ENCODE measurements around the gene PTPRH. TPM values are rescaled to one million over a fixed set of nuclear protein-coding genes. Genes with fewer than 3 reads are reported as not detected.
A peak's percentile ranks its signal among the peaks of the same experiment; 100 is the strongest.

PTPRH gene, protein sequence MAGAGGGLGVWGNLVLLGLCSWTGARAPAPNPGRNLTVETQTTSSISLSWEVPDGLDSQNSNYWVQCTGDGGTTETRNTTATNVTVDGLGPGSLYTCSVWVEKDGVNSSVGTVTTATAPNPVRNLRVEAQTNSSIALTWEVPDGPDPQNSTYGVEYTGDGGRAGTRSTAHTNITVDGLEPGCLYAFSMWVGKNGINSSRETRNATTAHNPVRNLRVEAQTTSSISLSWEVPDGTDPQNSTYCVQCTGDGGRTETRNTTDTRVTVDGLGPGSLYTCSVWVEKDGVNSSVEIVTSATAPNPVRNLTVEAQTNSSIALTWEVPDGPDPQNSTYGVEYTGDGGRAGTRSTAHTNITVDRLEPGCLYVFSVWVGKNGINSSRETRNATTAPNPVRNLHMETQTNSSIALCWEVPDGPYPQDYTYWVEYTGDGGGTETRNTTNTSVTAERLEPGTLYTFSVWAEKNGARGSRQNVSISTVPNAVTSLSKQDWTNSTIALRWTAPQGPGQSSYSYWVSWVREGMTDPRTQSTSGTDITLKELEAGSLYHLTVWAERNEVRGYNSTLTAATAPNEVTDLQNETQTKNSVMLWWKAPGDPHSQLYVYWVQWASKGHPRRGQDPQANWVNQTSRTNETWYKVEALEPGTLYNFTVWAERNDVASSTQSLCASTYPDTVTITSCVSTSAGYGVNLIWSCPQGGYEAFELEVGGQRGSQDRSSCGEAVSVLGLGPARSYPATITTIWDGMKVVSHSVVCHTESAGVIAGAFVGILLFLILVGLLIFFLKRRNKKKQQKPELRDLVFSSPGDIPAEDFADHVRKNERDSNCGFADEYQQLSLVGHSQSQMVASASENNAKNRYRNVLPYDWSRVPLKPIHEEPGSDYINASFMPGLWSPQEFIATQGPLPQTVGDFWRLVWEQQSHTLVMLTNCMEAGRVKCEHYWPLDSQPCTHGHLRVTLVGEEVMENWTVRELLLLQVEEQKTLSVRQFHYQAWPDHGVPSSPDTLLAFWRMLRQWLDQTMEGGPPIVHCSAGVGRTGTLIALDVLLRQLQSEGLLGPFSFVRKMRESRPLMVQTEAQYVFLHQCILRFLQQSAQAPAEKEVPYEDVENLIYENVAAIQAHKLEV
- total RNA-seq: 1 to 10 TPM in 1 of 4 donors, under 1 TPM in 3; 0.22 to 1.3 (median 0.52) TPM

DNA sequence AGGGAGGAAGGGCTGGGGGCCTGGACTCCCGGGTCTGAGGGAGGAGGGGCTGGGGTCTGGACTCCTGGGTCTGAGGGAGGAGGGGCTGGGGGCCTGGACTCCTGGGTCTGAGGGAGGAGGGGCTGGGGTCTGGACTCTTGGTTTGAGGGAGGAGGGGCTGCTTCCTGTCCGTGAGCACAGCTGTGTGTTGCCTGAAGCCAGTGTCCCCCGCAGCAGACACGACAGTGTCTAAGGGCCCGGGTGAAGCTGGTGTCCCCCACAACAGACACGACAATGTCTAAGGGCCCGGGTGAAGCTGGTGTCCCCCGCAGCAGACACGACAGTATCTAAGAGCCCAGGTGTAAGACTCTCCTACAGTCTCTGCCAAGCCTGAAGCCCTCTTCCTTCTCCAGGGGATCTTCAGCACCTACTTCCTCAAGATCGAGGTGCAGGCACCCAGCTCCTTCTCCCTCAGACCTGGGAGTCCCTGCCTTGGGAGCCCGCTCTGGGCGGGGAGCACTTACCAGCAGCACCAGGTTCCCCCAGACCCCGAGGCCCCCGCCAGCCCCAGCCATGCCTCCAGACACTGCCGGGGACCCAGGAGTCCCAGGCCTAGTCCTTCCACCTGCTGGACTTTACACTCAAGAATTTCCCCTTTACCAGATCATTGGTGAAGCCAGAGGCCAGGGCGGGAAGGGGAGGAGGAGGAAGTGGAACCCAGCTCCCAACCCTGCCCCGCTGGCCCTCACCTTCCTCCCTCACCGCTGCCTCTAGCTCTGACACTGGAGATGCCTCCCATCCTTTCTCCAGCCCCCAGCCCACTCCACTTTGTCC, at the start of gene PTPRH:
TSS of gene PTPRH (minus strand) at position 622 of the 813 bp plus-strand sequence. CDS start at position 554, 68 bp downstream.
- TF ChIP-seq POLR2A (IDR thresholded peaks at IDR 0.05): no peak
- TF ChIP-seq, protein P1, sequence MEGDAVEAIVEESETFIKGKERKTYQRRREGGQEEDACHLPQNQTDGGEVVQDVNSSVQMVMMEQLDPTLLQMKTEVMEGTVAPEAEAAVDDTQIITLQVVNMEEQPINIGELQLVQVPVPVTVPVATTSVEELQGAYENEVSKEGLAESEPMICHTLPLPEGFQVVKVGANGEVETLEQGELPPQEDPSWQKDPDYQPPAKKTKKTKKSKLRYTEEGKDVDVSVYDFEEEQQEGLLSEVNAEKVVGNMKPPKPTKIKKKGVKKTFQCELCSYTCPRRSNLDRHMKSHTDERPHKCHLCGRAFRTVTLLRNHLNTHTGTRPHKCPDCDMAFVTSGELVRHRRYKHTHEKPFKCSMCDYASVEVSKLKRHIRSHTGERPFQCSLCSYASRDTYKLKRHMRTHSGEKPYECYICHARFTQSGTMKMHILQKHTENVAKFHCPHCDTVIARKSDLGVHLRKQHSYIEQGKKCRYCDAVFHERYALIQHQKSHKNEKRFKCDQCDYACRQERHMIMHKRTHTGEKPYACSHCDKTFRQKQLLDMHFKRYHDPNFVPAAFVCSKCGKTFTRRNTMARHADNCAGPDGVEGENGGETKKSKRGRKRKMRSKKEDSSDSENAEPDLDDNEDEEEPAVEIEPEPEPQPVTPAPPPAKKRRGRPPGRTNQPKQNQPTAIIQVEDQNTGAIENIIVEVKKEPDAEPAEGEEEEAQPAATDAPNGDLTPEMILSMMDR (IDR thresholded peaks at IDR 0.05): no peak
- H3K4me3 ChIP-seq (ENCODE audit: low read depth, poor library complexity, severe bottlenecking): no peak within 1 kb of the TSS
- 48 to 67% methylated on average over 9 to 15 of the region's 18 CpGs for WGBS, 2 donors
- DNase-seq (ENCODE audit: low spot score in 2 of 2): no peak
- intact Hi-C loops (cut with DNase I; ENCODE audit: low total_unique reads): no loop called here

DNA sequence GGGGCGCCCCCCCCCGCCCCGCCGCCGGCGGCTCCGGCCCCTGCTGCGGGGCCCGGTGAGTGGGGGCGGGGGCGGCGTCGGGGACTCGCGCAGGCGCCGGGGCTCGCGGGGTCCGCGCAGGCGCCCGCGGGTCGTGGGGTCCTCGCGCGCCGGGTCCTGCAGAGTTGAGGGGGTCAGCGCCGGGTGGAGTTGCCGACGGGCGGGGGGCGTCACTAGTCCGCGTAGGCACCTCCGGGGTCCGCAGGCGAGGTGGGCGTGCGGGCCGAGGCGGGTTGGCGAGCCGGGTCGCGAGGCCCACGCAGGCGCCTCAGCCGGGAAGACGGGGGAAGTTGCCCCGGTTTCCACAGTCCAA, 49.2 kb upstream of the PTPRH start:
- peak overlapping the region; percentile 79 for H3K4me3 ChIP-seq (ENCODE audit: low read depth, poor library complexity, severe bottlenecking)
- no peak for DNase-seq (ENCODE audit: low spot score in 2 of 2)
- intact Hi-C loops (cut with DNase I; ENCODE audit: low total_unique reads): no loop called here
- 0% methylated on average over 1 to 31 of the region's 53 CpGs for WGBS, 2 donors
- TF ChIP-seq POLR2A (IDR thresholded peaks at IDR 0.05): no peak
- TF ChIP-seq, protein P1 (IDR thresholded peaks at IDR 0.05): no peak

DNA sequence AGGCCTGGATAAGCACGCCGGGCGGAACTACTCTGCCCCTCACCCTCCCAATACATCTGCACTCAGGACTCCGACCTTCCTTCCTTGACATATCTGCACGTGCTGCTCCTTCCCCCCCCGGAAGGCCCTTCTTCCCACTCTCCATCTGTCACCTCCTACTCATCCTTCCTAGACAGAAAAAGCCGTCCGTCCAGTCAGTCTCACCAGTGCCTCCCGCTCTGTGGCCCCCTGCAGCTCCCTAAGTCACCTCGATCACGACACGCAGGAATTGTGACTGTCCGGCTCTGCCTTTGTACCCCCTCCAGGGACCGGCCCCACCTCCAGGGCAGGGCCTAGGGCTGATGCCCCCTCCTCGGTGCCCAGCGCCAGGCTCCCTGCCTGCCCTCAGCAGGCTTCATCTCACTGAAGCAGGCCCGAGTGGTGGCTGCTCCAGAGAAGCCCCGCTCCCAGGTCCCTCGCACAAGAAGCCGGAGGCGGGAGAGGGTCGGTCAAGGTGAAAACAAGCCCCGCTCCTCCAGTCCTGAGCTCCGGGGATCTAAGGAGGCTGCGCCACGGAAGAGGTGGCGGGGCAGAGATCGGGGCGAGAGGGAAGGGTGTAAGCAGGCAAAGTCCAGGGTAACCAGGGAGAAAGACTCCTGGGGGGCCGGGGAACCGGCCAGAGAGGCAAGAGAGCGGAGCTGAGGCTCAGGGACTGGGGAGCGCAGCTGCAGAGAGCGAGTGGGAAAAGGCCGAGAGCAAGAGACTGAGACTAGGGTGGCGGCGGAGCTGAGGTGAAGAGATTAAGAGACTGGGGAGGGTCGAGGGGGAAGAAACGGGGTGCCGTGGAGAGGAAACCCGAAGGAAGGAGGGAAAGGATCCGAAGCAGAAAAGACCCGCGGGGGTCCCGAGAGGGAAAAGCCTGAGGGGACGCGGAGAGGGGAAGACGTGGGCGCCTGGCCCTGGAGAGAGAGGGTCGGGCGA, 48.4 kb upstream of the PTPRH start:
- DNase-seq (ENCODE audit: low spot score in 2 of 2): no peak
- 2% methylated on average over 45 to 50 of the region's 51 CpGs for WGBS, 2 donors
- TF ChIP-seq, protein P1 (IDR thresholded peaks at IDR 0.05): no peak
- TF ChIP-seq POLR2A (IDR thresholded peaks at IDR 0.05): no peak

DNA sequence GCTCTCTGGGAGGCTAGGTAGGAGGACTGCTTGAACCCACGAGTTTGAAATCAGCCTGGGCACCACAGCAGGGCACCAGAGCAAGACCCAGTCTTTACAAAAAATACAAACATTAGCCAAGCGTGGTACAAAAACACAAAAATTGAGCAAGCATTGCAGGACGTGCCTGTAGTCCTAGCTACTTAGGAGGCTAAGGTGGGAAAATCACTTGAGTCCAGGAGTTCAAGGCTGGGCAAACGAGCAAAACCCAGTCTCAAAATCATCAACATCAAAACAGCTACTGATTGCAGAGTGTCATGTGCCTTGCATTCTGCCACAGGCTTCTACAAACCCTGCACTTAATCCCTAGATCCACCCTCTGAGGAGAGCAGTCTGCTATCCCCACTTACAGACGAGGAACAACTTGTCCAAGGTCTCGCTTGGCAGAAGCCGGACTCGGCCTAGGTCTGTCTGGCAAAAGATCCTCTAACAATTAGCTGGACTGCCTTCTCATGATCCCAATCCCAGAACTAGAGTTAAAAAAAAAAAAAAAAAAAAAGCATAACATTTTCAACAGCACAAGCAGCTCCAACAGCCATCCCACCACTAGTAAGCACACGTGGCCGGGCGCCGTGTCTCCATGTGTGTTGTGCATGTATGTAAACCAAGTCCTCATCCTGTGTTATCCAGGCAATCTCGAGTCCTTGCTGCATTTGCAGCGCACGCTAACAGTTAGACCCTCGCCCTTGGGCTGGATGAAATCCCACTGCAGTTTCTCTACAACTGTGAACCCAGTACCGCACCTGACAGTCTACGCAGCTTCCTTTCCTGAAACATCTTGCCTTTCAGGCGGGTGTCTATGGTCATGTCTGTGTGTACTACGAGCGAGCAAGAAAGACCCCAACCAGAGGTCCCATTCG, 47.5 kb upstream of the PTPRH start:
- intact Hi-C loops (cut with DNase I; ENCODE audit: low total_unique reads): no loop called here

More for the DNA sequence above, 48.4 kb upstream of the PTPRH start:
- peak overlapping the region; percentile 79 for H3K4me3 ChIP-seq (ENCODE audit: low read depth, poor library complexity, severe bottlenecking)
- intact Hi-C loops (cut with DNase I; ENCODE audit: low total_unique reads): no loop called here

More for the DNA sequence above, 47.5 kb upstream of the PTPRH start:
- TF ChIP-seq, protein P1 (IDR thresholded peaks at IDR 0.05): no peak
- no peak for TF ChIP-seq POLR2A (IDR thresholded peaks at IDR 0.05)
- DNase-seq (ENCODE audit: low spot score in 2 of 2): no peak
- 42 to 44% methylated on average over 22 of the region's 22 CpGs for WGBS, 2 donors
- no peak overlapping the region for H3K4me3 ChIP-seq (ENCODE audit: low read depth, poor library complexity, severe bottlenecking)

All from lower leg skin (tissue), 4 donors.